Lower lobe of right lung (tissue), 2 donors: ENCODE results near the gene LTBP1. TPM values are rescaled to one million over a fixed set of nuclear protein-coding genes. Genes with fewer than 3 reads are reported as not detected.
A peak's percentile ranks its signal among the peaks of the same experiment; 100 is the strongest.
"Not testable (repeated sequence)": the region's sequence is repeated elsewhere in the genome, so short reads cannot be mapped to it uniquely, and the experiment has no call there.

ENCODE experiments used
- ATAC-seq, 2 donors: fragments of 200-7000 bp; cut with Tn5 transposase; one replicate each; pipeline ENCODE4 v1.9.1; 2020 to 2022; ENCODE audit warnings: mild to moderate bottlenecking in 2 of 2, moderate library complexity in 2 of 2
- DNase-seq: peaks from one replicate; pipeline ENCODE4 v3.0.0-alpha.2; 2020
- H3K27ac ChIP-seq: fragments of 200-600 bp; one replicate; pipeline ENCODE4 v1.8.0; 2022
- H3K27me3 ChIP-seq: fragments of 200-600 bp; one replicate; pipeline ENCODE4 v1.8.0; 2022; ENCODE audit warnings: low read depth
- H3K36me3 ChIP-seq: fragments of 200-600 bp; one replicate; pipeline ENCODE4 v1.8.0; 2022; ENCODE audit warnings: mild to moderate bottlenecking
- H3K4me1 ChIP-seq: fragments of 200-600 bp; one replicate; pipeline ENCODE4 v1.8.0; 2022
- H3K4me3 ChIP-seq: fragments of 200-600 bp; one replicate; pipeline ENCODE4 v1.8.0; 2022; ENCODE audit warnings: mild to moderate bottlenecking
- H3K9me3 ChIP-seq: fragments of 200-600 bp; one replicate; pipeline ENCODE4 v1.8.0; 2022
- intact Hi-C: fragments of 100-400 bp; cut with DNase I; formaldehyde crosslinking; loops from one replicate; pipeline ENCODE4 v1.11.0; 2022
- total RNA-seq: library from RNA; stranded (reverse); fragmentation: NEBNext Ultra II Directional; extraction: Animal tissue kit (Norgen Biotek cat#: 25700); gene quantifications from one replicate; pipeline ENCODE4 v1.2.1, GENCODE V29; 2021
- TF ChIP-seq, protein P1 (sequence below): fragments of 200-600 bp; IDR thresholded peaks from one replicate; pipeline ENCODE4 v1.8.0; 2022; ENCODE audit warnings: antibody characterized with exemption, mild to moderate bottlenecking
- donor health status: DM: no; HTN: yes; CAD: no; lungs with severe emphysema.

The LTBP1 gene
- total RNA-seq, 1 donor from 2014 or later: 34.7 TPM

DNA sequence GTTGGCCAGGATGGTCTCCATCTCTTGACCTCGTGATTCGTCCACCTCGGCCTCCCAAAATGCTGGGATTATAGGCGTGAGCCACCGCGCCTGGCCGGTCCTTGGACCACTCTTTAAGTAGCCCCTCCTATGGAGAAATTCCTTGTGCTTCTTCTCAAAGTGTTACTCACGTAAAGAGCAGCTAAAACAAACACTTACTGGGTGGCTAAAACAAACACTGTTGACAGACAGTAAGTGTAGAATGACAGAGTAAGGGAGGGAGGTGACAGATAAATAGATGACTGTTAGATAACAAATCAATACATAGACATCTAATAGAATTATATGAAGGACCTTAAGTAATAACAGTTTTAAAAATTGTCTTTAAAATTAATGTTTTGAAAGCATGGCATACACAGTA lies 488.8 kb downstream of the LTBP1 start:
- no peak overlapping the region for H3K27ac ChIP-seq
- intact Hi-C loops: no loop called here
- TF ChIP-seq, protein P1, sequence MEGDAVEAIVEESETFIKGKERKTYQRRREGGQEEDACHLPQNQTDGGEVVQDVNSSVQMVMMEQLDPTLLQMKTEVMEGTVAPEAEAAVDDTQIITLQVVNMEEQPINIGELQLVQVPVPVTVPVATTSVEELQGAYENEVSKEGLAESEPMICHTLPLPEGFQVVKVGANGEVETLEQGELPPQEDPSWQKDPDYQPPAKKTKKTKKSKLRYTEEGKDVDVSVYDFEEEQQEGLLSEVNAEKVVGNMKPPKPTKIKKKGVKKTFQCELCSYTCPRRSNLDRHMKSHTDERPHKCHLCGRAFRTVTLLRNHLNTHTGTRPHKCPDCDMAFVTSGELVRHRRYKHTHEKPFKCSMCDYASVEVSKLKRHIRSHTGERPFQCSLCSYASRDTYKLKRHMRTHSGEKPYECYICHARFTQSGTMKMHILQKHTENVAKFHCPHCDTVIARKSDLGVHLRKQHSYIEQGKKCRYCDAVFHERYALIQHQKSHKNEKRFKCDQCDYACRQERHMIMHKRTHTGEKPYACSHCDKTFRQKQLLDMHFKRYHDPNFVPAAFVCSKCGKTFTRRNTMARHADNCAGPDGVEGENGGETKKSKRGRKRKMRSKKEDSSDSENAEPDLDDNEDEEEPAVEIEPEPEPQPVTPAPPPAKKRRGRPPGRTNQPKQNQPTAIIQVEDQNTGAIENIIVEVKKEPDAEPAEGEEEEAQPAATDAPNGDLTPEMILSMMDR: no peak
- no peak overlapping the region for H3K4me3 ChIP-seq
- H3K9me3 ChIP-seq: no peaks in the 10 kb centered on the region
- ATAC-seq: no peak
- no peaks in the 10 kb centered on the region for H3K27me3 ChIP-seq
- DNase-seq: no peak
- H3K4me1 ChIP-seq: peaks cover 13% of the 10 kb centered on the region
- no peaks in the 10 kb centered on the region for H3K36me3 ChIP-seq

DNA sequence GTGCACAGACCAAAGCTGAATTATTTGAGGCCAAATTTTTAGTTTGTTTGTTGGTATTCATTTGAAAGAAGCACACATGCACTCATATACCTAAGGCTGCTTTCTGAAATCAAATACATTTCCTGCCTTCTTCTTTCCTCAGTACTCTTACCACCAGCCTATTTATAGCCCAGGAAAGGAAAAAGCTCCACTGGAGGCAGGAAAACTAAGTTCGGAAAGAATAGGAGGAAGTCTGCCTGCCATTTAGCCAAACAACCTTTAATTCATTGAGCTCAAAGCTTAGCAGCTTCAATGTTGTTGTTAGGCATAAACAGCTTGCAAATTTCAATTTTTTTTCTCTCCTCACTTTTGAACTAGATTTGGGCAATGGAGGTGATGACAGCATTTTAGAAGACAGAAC lies 489.3 kb downstream of the LTBP1 start:
- DNase-seq (no peak), ATAC-seq (no peak)
- intact Hi-C loops: no loop called here
- H3K9me3 ChIP-seq: no peaks in the 10 kb centered on the region
- TF ChIP-seq, protein P1: no peak
- peaks cover 13% of the 10 kb centered on the region for H3K4me1 ChIP-seq
- no peaks in the 10 kb centered on the region for H3K27me3 ChIP-seq
- H3K27ac ChIP-seq: no peak overlapping the region
- no peaks in the 10 kb centered on the region for H3K36me3 ChIP-seq
- peak overlapping the region; percentile 6 for H3K4me3 ChIP-seq

DNA sequence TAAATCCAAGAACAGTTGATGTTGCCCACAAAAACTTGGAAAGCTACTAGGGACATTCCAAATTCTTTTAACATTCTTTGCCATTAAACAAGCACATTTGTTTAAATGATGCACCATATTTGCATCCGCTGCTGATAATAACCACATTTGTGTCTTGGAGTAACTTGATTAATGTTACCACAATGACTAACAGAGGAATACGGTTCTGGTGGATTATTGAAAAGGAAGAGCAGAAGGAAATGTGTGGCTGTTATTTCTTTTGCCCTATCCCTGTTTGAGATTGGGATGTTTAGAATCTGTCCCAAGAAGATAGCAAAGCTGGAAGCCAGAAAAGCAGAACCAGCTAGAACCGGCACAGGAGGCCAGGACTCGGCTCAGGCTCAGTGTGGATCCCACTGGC lies 490.5 kb downstream of the LTBP1 start:
- Histone ChIP-seq H3K4me3 (no peak overlapping the region), H3K27ac (peak overlapping the region; percentile 25), H3K27me3 (no peaks in the 10 kb centered on the region), H3K4me1 (peaks cover 13% of the 10 kb centered on the region), H3K36me3 (no peaks in the 10 kb centered on the region), H3K9me3 (no peaks in the 10 kb centered on the region)
- DNase-seq (no peak), ATAC-seq (no peak)
- intact Hi-C loops: no loop called here
- TF ChIP-seq, protein P1: no peak

DNA sequence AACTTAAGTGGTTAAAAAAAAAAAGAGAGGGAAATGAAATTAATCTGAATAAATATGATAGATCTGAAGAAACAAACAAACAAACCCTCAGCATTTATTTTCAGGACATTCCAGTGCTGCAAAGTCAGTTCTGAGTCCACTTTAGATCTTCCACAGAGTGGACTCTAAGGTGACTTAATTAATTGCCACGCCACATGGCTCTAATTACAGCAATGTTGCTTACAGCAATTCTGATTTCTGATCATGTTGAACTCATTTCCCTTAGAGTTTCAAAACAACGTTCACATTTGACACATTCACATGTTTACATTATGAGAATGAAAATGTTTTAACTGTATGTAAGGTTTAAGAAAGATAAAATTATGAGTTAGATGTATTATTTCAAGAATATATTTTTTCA lies 491.1 kb downstream of the LTBP1 start:
- no peak for DNase-seq
- Histone ChIP-seq H3K27me3 (no peaks in the 10 kb centered on the region), H3K27ac (peak overlapping the region; percentile 25), H3K36me3 (no peaks in the 10 kb centered on the region), H3K4me3 (no peak overlapping the region), H3K9me3 (no peaks in the 10 kb centered on the region), H3K4me1 (peaks cover 16% of the 10 kb centered on the region)
- no peak for ATAC-seq
- intact Hi-C loops: no loop called here
- TF ChIP-seq, protein P1: no peak

DNA sequence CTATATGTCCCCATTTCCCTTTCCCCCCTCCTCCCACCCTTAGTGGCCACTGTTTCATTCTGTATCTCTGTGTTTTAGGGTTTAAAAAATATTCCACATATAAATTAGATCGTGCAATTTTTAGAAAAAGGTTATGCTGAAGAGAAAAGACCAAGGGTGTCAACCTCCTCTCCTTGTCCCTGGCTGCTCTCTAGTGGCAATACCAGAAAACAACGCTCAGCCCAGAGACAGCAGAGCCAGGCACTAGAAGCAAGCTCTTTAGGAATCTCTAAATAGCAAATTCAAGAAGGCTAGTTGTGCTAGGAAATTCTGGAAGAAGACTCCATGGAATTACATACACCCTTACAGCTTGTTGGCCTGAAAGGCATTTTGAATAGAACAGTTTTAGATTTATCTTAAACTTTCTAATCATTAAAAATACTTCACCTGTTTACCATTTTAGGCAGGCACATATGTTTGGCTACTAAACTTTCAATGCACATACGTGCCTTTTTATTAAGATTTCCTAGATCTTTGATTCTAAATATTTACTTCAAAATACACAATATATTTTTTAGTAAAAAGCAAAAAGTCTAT lies 494.6 kb downstream of the LTBP1 start:
- Histone ChIP-seq H3K36me3 (no peaks in the 10 kb centered on the region), H3K9me3 (no peaks in the 10 kb centered on the region), H3K4me3 (no peak overlapping the region), H3K27ac (no peak overlapping the region), H3K4me1 (peaks cover 19% of the 10 kb centered on the region), H3K27me3 (no peaks in the 10 kb centered on the region)
- DNase-seq (no peak), ATAC-seq (peak; percentile 61 to 69)
- TF ChIP-seq, protein P1: peak; percentile 65
- intact Hi-C loops: no loop called here

DNA sequence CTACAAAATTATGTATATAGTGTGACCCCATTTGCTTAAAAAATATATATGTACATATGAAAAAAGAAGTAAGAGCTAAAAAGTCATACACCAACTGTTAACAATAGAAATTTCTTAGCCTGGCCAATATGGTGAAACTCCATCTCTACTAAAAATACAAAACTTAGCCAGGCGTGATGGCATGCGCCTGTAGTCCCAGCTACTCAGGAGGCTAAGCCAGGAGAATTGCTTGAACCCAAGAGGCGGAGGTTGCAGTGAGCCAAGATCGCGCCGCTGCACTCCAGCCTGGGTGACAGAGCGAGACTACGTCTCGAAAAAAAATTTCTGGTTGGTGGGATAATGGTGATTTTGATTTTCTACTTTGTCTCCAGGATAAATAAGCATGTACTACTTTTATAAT lies 495.3 kb downstream of the LTBP1 start:
- H3K36me3 ChIP-seq, H3K4me3 ChIP-seq, H3K9me3 ChIP-seq, DNase-seq, H3K27me3 ChIP-seq, ATAC-seq, intact Hi-C loops: not testable (repeated sequence)
- H3K27ac ChIP-seq: peak overlapping the region; percentile 25
- peaks cover 16% of the 10 kb centered on the region for H3K4me1 ChIP-seq
